MM.1S (cell line): ENCODE measurements around the gene MTNR1B.

Experiments used
- DNase-seq: peaks from one replicate; pipeline ENCODE4 v3.0.0-alpha.2; 2015
- H2AFZ ChIP-seq: fragments of 300-600 bp; sonication (generic); 2 replicates; pipeline ENCODE4 v1.6.0; 2016; ENCODE audit warnings: antibody characterized with exemption, low read length
- H3F3A ChIP-seq: fragments of 300-600 bp; sonication (generic); 2 replicates; pipeline ENCODE4 v1.6.1; 2016; ENCODE audit warnings: mild to moderate bottlenecking, antibody characterized with exemption, low read length, moderate library complexity, mixed read lengths; ENCODE audit not compliant: insufficient read depth
- H3K27ac ChIP-seq: fragments of 300-600 bp; sonication (generic); 2 replicates; pipeline ENCODE4 v1.5.1; 2016; ENCODE audit warnings: mild to moderate bottlenecking, low read length
- H3K27me3 ChIP-seq: fragments of 300-600 bp; sonication (generic); replicated peaks from 2 replicates; pipeline ENCODE4 v1.6.0; 2016; ENCODE audit warnings: low read length; ENCODE audit not compliant: insufficient read depth
- H3K36me3 ChIP-seq: fragments of 300-600 bp; sonication (generic); replicated peaks from 2 replicates; pipeline ENCODE4 v1.6.1; 2016; ENCODE audit warnings: mild to moderate bottlenecking, low read length, mixed read lengths; ENCODE audit not compliant: insufficient read depth
- H3K4me1 ChIP-seq: fragments of 300-600 bp; sonication (generic); 2 replicates; pipeline ENCODE4 v1.6.1; 2016; ENCODE audit warnings: low read length, mixed read lengths
- H3K4me2 ChIP-seq: fragments of 300-600 bp; sonication (generic); 2 replicates; pipeline ENCODE4 v1.6.0; 2016; ENCODE audit warnings: low read depth, low read length
- H3K4me3 ChIP-seq: fragments of 300-600 bp; sonication (generic); 2 replicates; pipeline ENCODE4 v1.5.1; 2016; ENCODE audit warnings: low read length, mixed read lengths
- H3K79me2 ChIP-seq: fragments of 300-600 bp; sonication (generic); 2 replicates; pipeline ENCODE4 v1.6.1; 2016; ENCODE audit warnings: mixed run types, low read length, mixed read lengths
- H3K9ac ChIP-seq: fragments of 300-600 bp; sonication (generic); 2 replicates; pipeline ENCODE4 v1.6.1; 2016; ENCODE audit warnings: low read length, mixed read lengths
- H3K9me2 ChIP-seq: fragments of 300-600 bp; sonication (generic); replicated peaks from 2 replicates; pipeline ENCODE4 v1.6.1; 2016; ENCODE audit warnings: mild to moderate bottlenecking, low read length, mixed read lengths; ENCODE audit not compliant: insufficient read depth
- H3K9me3 ChIP-seq: fragments of 300-600 bp; sonication (generic); replicated peaks from 2 replicates; pipeline ENCODE4 v1.6.1; 2016; ENCODE audit warnings: mild to moderate bottlenecking, low read length, mixed read lengths; ENCODE audit not compliant: insufficient read depth
- H4K20me1 ChIP-seq: fragments of 300-600 bp; sonication (generic); 2 replicates; pipeline ENCODE4 v1.6.1; 2016; ENCODE audit warnings: mild to moderate bottlenecking, low read length, moderate library complexity, mixed read lengths; ENCODE audit not compliant: insufficient read depth
- CTCF ChIP-seq: fragments of 300-600 bp; sonication (generic); IDR thresholded peaks from 2 replicates; pipeline ENCODE4 v1.5.1; 2016; ENCODE audit warnings: antibody characterized with exemption, low read length, mixed read lengths
- EZH2 ChIP-seq: fragments of 300-600 bp; sonication (generic); optimal IDR thresholded peaks from 2 replicates; pipeline ENCODE3; 2017; ENCODE audit warnings: low read depth, mild to moderate bottlenecking, antibody characterized with exemption, low read length, mixed read lengths
- EZH2phosphoT487 ChIP-seq: fragments of 300-600 bp; sonication (generic); IDR thresholded peaks from 2 replicates; pipeline ENCODE4 v1.6.1; 2018; ENCODE audit warnings: antibody characterized with exemption, low read length

Gene MTNR1B

GRCh38 chr11:93024369-93024768 is 54.9 kb downstream of the MTNR1B start:
- no peaks in the 10 kb centered on the region for H3K4me1 ChIP-seq
- no peaks in the 10 kb centered on the region for H3F3A ChIP-seq
- H3K27ac ChIP-seq: no peak overlapping the region
- no peaks in the 10 kb centered on the region for H3K9me3 ChIP-seq
- H3K9me2 ChIP-seq: no peaks in the 10 kb centered on the region
- H2AFZ ChIP-seq: no peak overlapping the region
- H3K4me3 ChIP-seq: no peak overlapping the region
- H3K4me2 ChIP-seq: no peak overlapping the region
- H3K27me3 ChIP-seq: no peaks in the 10 kb centered on the region
- no peaks in the 10 kb centered on the region for H3K36me3 ChIP-seq
- TF ChIP-seq EZH2 (no peak), CTCF (no peak), EZH2phosphoT487 (no peak)
- no peaks in the 10 kb centered on the region for H3K79me2 ChIP-seq
- no peak overlapping the region for H3K9ac ChIP-seq
- no peak for DNase-seq
- no peaks in the 10 kb centered on the region for H4K20me1 ChIP-seq

GRCh38 chr11:93025558-93026255 is 56.3 kb downstream of the MTNR1B start:
- no peak for DNase-seq
- Histone ChIP-seq H3K9me2 (no peaks in the 10 kb centered on the region), H3K9me3 (no peaks in the 10 kb centered on the region), H3K27me3 (no peaks in the 10 kb centered on the region), H3F3A (no peaks in the 10 kb centered on the region), H4K20me1 (no peaks in the 10 kb centered on the region), H3K4me2 (no peak overlapping the region), H3K4me1 (no peaks in the 10 kb centered on the region), H3K36me3 (no peaks in the 10 kb centered on the region), H3K9ac (no peak overlapping the region), H2AFZ (no peak overlapping the region), H3K79me2 (no peaks in the 10 kb centered on the region), H3K4me3 (no peak overlapping the region), H3K27ac (no peak overlapping the region)
- no peak for TF ChIP-seq CTCF
- TF ChIP-seq EZH2phosphoT487: no peak
- TF ChIP-seq EZH2: no peak

GRCh38 chr11:93028960-93029522 is 59.6 kb downstream of the MTNR1B start:
- H3K36me3 ChIP-seq: no peaks in the 10 kb centered on the region
- no peaks in the 10 kb centered on the region for H3K4me1 ChIP-seq
- H3F3A ChIP-seq: no peaks in the 10 kb centered on the region
- H2AFZ ChIP-seq: peak overlapping the region; percentile 57
- peak overlapping the region; percentile 43 for H3K4me3 ChIP-seq
- H3K27me3 ChIP-seq: no peaks in the 10 kb centered on the region
- no peak overlapping the region for H3K9ac ChIP-seq
- TF ChIP-seq CTCF (no peak), EZH2 (no peak), EZH2phosphoT487 (no peak)
- no peaks in the 10 kb centered on the region for H4K20me1 ChIP-seq
- no peaks in the 10 kb centered on the region for H3K79me2 ChIP-seq
- no peaks in the 10 kb centered on the region for H3K9me3 ChIP-seq
- peak overlapping the region; percentile 69 for H3K4me2 ChIP-seq
- peak; percentile 46 for DNase-seq
- H3K9me2 ChIP-seq: no peaks in the 10 kb centered on the region
- peak overlapping the region; percentile 7; the same call in 1 of the 2 replicates for H3K27ac ChIP-seq
